ENCODE measurements around the gene FAM181A. TPM values are rescaled to one million over a fixed set of nuclear protein-coding genes. Genes with fewer than 3 reads are reported as not detected.

FAM181A gene
- total and polyA plus RNA-seq, 10 donors: not detected

- TF ChIP-seq POLR2AphosphoS5 (IDR thresholded peaks at IDR 0.05) (no peak), CTCF (IDR thresholded peaks at IDR 0.05 in 8 of 11, conservative IDR thresholded peaks at IDR 0.05 in 3 of 11) (peak; percentile 71 to 99 (median 90))
- no peaks in the 10 kb centered on the region for H3K36me3 ChIP-seq
- H3K27ac ChIP-seq: no peak overlapping the region
- no peaks in the 10 kb centered on the region for H3K9me3 ChIP-seq
- intact Hi-C loops (cut with DNase I; ENCODE audit: low total_unique reads): no loop called here
- DNase-seq: peak; percentile 87
- H3K4me3 ChIP-seq: no peak overlapping the region
- WGBS, 5 donors: 37 to 47% (median 39%) methylated on average over 11 to 13 of the region's 13 CpGs
- H3K27me3 ChIP-seq (replicated peaks in 1 of 7): peaks cover 0 to 56% (median 0%) of the 10 kb centered on the region in 7 donors
- H3K4me1 ChIP-seq: peaks cover 0 to 5% (median 2%) of the 10 kb centered on the region in 6 donors
These were observed 34.1 kb upstream of the FAM181A start for GRCh38 chr14:93892923-93893558.

GRCh38 chr14:93893661-93894261, 33.4 kb upstream of the FAM181A start:
- no peaks in the 10 kb centered on the region for H3K36me3 ChIP-seq
- H3K4me3 ChIP-seq: no peak overlapping the region
- H3K27ac ChIP-seq: no peak overlapping the region
- H3K9me3 ChIP-seq: no peaks in the 10 kb centered on the region
- H3K27me3 ChIP-seq (replicated peaks in 1 of 7): peaks cover 0 to 49% (median 0%) of the 10 kb centered on the region in 7 donors
- intact Hi-C loops (cut with DNase I; ENCODE audit: low total_unique reads): no loop called here
- H3K4me1 ChIP-seq: peaks cover 0 to 5% (median 2%) of the 10 kb centered on the region in 6 donors
- 74 to 90% (median 82%) methylated on average over 12 of the region's 12 CpGs for whole genome bisulfite sequencing, 5 donors
- no peak for DNase-seq
- TF ChIP-seq CTCF (IDR thresholded peaks at IDR 0.05 in 8 of 11, conservative IDR thresholded peaks at IDR 0.05 in 3 of 11) (no peak), POLR2A (IDR thresholded peaks at IDR 0.05) (no peak), POLR2AphosphoS5 (IDR thresholded peaks at IDR 0.05) (no peak)

- Histone ChIP-seq H3K4me3 (no peak overlapping the region), H3K36me3 (no peaks in the 10 kb centered on the region), H3K27ac (no peak overlapping the region), H3K4me1 (peaks cover 0 to 5% (median 2%) of the 10 kb centered on the region in 6 donors), H3K9me3 (no peaks in the 10 kb centered on the region), H3K27me3 (replicated peaks in 1 of 7) (peaks cover 0 to 35% (median 0%) of the 10 kb centered on the region in 7 donors)
- no peak for DNase-seq
- TF ChIP-seq POLR2AphosphoS5 (IDR thresholded peaks at IDR 0.05) (no peak), POLR2A (IDR thresholded peaks at IDR 0.05) (no peak), CTCF (IDR thresholded peaks at IDR 0.05 in 8 of 11, conservative IDR thresholded peaks at IDR 0.05 in 3 of 11) (no peak)
- WGBS, 5 donors: 82 to 92% (median 88%) methylated on average over 9 of the region's 9 CpGs
- intact Hi-C loops (cut with DNase I; ENCODE audit: low total_unique reads): no loop called here
These were observed 32.0 kb upstream of the FAM181A start for GRCh38 chr14:93895023-93895604.

- H3K4me1 ChIP-seq: peaks cover 0 to 5% (median 2%) of the 10 kb centered on the region in 6 donors
- H3K4me3 ChIP-seq: no peak overlapping the region
- WGBS, 5 donors: 71 to 80% (median 78%) methylated on average over 5 of the region's 5 CpGs
- H3K9me3 ChIP-seq: no peaks in the 10 kb centered on the region
- no peak overlapping the region for H3K27ac ChIP-seq
- no peak for TF ChIP-seq POLR2A (IDR thresholded peaks at IDR 0.05)
- no peak for TF ChIP-seq CTCF (IDR thresholded peaks at IDR 0.05 in 8 of 11, conservative IDR thresholded peaks at IDR 0.05 in 3 of 11)
- no peak for TF ChIP-seq POLR2AphosphoS5 (IDR thresholded peaks at IDR 0.05)
- no peaks in the 10 kb centered on the region for H3K36me3 ChIP-seq
- intact Hi-C loops (cut with DNase I; ENCODE audit: low total_unique reads): no loop called here
- no peak for DNase-seq
- H3K27me3 ChIP-seq (replicated peaks in 1 of 7): peaks cover 0 to 18% (median 0%) of the 10 kb centered on the region in 7 donors
These were observed 29.7 kb upstream of the FAM181A start for GRCh38 chr14:93897476-93897845.

Measured in spleen (tissue), 11 donors.